Stimulated activated CD4-positive, alpha-beta T cell treated with anti-CD3 and anti-CD28 coated beads, Interleukin-2, amount 100 ng/mL, for 48 hours (primary cell): ENCODE measurements around the gene PYURF.

ENCODE experiments used
- DNase-seq, 2 donors: peaks; one replicate each; pipeline ENCODE4 v3.0.0-alpha.2; 2020

Gene PYURF

DNA sequence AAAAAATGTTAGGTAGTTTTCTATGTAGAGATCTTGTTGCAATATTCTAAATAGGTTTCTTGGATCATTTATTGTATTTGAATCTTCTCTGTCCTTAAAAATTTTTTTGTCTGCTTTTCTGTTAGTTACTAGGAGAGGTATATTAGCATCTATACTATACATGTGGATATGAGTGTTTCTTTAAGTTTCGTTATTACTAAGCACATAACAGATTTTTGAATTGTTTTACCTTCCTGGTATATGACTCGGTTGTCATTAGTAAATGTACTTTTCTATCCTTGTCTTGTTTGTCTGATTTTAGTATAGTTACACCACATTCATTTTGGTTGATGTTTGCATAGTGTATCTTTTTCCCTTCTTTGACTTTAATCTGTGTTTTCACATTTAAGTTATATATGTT is 20.2 kb downstream of the PYURF start:
- no peak for DNase-seq

DNA sequence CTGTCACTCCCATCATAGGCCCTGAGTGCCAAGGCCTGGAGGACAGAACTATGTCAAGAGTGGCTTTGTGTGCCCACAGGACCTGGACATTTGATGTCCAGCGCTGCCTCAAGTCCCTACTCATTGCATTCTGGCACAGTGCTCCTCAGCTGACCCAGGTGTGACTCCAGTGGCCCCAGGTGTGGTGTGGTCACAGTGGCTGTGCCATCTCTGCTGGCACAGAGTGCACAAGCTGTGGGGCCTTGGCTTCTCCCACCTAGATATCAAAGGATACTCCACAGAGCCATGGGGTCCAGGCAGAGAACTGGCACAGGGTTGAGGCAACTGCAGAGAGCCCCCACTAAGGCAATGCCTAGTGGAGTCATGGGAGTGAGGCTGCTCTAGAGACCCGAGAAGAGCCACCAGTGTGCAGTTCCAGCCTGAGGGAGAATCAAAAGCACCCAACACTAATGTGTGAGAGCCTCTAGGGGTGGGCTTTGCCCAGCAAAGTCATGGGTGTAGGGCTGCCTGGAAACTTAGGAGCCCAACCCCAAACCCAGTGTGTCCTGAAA is 25.6 kb downstream of the PYURF start:
- no peak for DNase-seq

DNA sequence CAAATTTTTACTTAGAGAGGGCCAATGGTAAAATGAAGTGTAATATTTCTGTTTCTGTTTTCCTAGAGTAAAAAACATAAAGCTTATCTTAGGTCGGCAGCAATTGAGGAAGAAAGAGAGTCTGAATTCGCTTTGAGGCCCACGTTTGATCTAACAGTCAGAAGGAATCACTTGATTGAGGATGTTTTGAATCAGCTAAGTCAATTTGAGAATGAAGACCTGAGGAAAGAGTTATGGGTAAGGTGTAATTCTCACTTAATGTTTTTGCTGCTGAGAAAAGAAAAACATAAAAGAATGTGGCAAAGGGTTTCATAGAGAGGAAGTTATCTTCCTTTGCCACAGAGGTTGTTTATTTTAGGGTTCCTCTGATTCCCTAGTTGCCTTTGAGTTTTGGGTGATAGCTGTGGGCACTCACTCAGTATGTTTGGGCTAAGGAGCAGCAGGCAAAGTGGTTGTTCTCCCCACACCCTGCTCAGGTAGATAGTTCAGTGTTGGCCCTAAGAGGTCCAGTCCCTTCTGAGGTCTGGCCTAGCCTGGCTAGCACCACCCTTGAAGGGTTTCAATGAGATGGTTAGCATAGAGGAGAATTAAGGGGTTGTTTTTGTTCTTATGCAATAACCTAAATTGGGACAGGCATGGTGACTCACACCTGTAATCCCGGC is 34.3 kb downstream of the PYURF start:
- no peak for DNase-seq

DNA sequence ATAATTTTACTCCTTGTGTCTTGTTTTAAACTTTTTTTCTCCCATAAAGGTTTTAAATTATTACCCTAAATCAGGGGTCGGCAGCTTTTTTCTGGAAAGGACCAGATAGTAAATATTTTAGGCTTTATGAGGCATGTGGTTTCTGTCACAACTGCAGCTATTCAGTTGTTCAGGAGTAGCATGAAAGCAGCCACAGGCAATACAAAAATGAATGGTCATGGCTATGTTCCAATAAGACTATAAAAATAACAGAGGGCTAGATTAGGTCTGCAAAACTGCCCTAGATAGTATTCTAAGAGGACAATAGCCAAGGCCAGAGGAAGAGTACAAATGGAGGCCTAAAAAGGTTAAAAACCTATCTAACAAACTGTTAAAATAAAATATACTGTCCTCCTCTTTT is 42.0 kb downstream of the PYURF start:
- DNase-seq, result no peak

DNA sequence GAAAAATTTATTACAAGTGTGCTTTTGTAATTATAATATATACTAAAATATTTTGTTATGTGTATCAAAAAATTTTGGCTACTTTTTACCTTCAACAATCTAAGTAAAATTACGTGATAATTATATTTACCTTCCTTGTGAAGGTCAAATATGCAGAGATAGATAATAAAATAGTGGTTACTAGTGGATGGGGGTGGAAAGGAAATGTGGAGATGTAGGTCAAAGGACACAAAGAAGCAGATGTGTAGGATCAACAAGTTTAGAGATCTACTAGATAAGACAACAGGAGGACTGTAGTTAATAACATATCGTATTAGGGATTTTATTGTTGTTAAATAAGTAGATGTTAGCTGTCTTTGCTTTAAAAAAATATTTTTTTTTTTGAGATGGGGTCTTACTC is 45.3 kb downstream of the PYURF start:
- no peak for DNase-seq

DNA sequence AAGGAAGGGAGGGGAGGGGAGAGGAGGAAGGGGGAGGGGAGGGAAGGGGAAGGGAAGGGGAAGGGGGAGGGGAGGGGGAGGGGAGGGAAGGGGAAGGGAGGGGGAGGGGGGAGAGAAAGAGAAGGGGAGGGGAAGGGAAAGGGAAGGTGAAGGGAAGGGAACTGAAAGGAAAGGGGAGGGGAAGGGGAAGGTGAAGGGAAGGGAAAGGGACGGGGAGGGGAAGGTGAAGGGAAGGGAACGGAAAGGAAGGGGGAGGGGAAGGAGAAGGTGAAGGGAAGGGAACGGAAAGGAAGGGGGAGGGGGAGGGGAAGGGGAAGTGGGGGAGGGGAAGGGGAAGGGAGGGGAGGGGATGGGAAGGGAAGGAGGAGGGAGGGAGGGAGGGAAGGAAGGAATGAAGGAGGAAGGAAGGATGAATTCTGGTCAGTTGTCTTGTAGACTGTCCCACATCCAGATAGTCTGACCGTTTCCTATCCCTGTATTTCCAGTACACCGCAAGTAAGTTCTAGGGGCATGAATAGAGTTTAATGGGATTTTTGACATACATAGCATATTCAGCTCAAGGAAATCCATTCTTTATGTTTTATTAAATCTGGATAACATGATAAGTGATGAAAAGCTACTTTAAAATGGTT is 46.2 kb downstream of the PYURF start:
- no peak for DNase-seq
